ENCODE data around the gene KCNK7. TPM values are rescaled to one million over a fixed set of nuclear protein-coding genes. Genes with fewer than 3 reads are reported as not detected.

The KCNK7 gene
- total RNA-seq, 1 experiment from 2014 or later = 1.8 TPM

GRCh38 chr11:65637032-65637557, 41.5 kb upstream of the KCNK7 start:
- Mint-ChIP-seq H3K36me3 (ENCODE audit: insufficient read depth in 1 of 3, low read depth in 3 of 3) (peaks cover 16 to 23% (median 19%) of the 10 kb centered on the region in 3 experiments; a peak in 6 of 7 replicates), H3K9me3 (no peaks in the 10 kb centered on the region), H3K27me3 (ENCODE audit: low read depth) (no peaks in the 10 kb centered on the region), H3K4me3 (peak overlapping the region; percentile 72 to 86), H3K4me1 (peaks cover 22 to 23% of the 10 kb centered on the region in 2 experiments), H3K27ac (peak overlapping the region; percentile 67 to 93 (median 91); a peak in 4 of 7 replicates)
- DNase-seq = no peak
- Histone ChIP-seq H2AFZ (ENCODE audit: low read length) (no peak overlapping the region), H2AK5ac (ENCODE audit: insufficient read length, low read length) (no peak overlapping the region), H4K20me1 (ENCODE audit: control insufficient read depth, insufficient read depth, insufficient read length) (no peaks in the 10 kb centered on the region), H3K23me2 (ENCODE audit: insufficient read length, low read depth, low read length, poor library complexity, severe bottlenecking) (peaks cover 8% of the 10 kb centered on the region), H3K23ac (ENCODE audit: insufficient read length, low read depth, low read length) (no peak overlapping the region), H3K56ac (ENCODE audit: insufficient read length, low read depth, low read length) (no peak overlapping the region), H3K9ac (ENCODE audit: extremely low read depth, insufficient read length, low read length) (peak overlapping the region; percentile 11), H3T11ph (ENCODE audit: low read length) (no peak overlapping the region), H3K18ac (ENCODE audit: insufficient read length, low read depth, low read length) (no peak overlapping the region), H2BK120ac (ENCODE audit: low read depth, low read length, poor library complexity, severe bottlenecking) (no peak overlapping the region), H3K27ac (ENCODE audit: insufficient read length, low read depth, low read length) (no peak overlapping the region), H3K14ac (ENCODE audit: insufficient read depth, low read length) (no peak overlapping the region), H3K4me1 (ENCODE audit: insufficient read depth, low read length) (no peaks in the 10 kb centered on the region; the same call in 1 of the 2 replicates), H3K79me1 (ENCODE audit: insufficient read depth, low read depth, low read length, poor library complexity, severe bottlenecking) (no peaks in the 10 kb centered on the region), H2BK15ac (ENCODE audit: low read depth, low read length) (no peak overlapping the region), H3K4me2 (ENCODE audit: insufficient read depth, insufficient read length, low read length) (no peak overlapping the region), H2BK5ac (ENCODE audit: insufficient read length, low read length) (no peak overlapping the region), H3K4ac (ENCODE audit: low read depth, low read length) (no peak overlapping the region), H4K8ac (replicated peaks; ENCODE audit: insufficient read length, low read depth, low read length) (no peak overlapping the region), H2BK12ac (ENCODE audit: insufficient read length, low read depth, low read length) (no peak overlapping the region), H2BK20ac (ENCODE audit: low read depth, low read length, poor library complexity, severe bottlenecking) (no peak overlapping the region), H4K5ac (ENCODE audit: insufficient read length, low read depth, low read length) (no peak overlapping the region), H3K79me2 (ENCODE audit: insufficient read depth, low read length) (no peaks in the 10 kb centered on the region), H3K9me3 (ENCODE audit: control insufficient read depth, low read depth, low read length) (no peaks in the 10 kb centered on the region), H4K91ac (ENCODE audit: insufficient read length, low read depth, low read length) (no peak overlapping the region), H3K27me3 (ENCODE audit: insufficient read depth, low read length) (no peaks in the 10 kb centered on the region)
- TF ChIP-seq CTCF (conservative IDR thresholded peaks at IDR 0.05) = no peak
- WGBS (ENCODE audit: extremely low coverage, insufficient read length, low lambda C conversion rate) = no CpG with 5 or more reads among the region's 3 CpGs
